ENCODE measurements around the gene OR11G2. TPM values are rescaled to one million over a fixed set of nuclear protein-coding genes. Genes with fewer than 3 reads are reported as not detected.

The OR11G2 gene
- total and polyA plus RNA-seq, 2 donors (not counting 3 experiments of a cell fraction or from before 2014, with no cell fraction given), result not detected

- CTCF ChIA-PET, result no interaction called here
- H3K9me1 ChIP-seq (replicated peaks; ENCODE audit: control insufficient read depth, extremely low read depth, insufficient read depth, low read length), result no peaks in the 10 kb centered on the region
- H2AFZ ChIP-seq (ENCODE audit: low read depth, low read length), result no peak overlapping the region
- intact Hi-C loops (cut with micrococcal nuclease) (no loop called here), dilution Hi-C loops (cut with MboI; ENCODE audit: extremely low pct_ligation_motif_present, low sequenced_read_pairs) (no loop called here)
- H3K27me3 ChIP-seq (ENCODE audit: control insufficient read depth in 2 of 2, insufficient read depth in 2 of 2, low read length in 2 of 2), result no peaks in the 10 kb centered on the region
- POLR2A ChIA-PET, result no interaction called here
- FAIRE-seq (no peak), DNase-seq (ENCODE audit: low read depth, low spot score) (no peak)
- H3K36me3 ChIP-seq (ENCODE audit: control insufficient read depth in 2 of 2, extremely low read depth in 1 of 2, insufficient read depth in 2 of 2, low read length in 2 of 2), result no peaks in the 10 kb centered on the region
- no TSS peak for BruUV-seq (replicated peaks)
- H4K20me1 ChIP-seq (replicated peaks; ENCODE audit: control insufficient read depth, extremely low read depth, insufficient read depth, low read length), result no peaks in the 10 kb centered on the region
- TF ChIP-seq POLR2AphosphoS5 (IDR thresholded peaks at IDR 0.05; ENCODE audit: insufficient read depth, low read depth, low read length) (no peak), JUN (IDR thresholded peaks at IDR 0.05; ENCODE audit: borderline replicate concordance, insufficient read depth, insufficient read length, low read depth) (no peak), FOS (IDR thresholded peaks at IDR 0.05; ENCODE audit: borderline replicate concordance, insufficient read depth, low read length) (no peak), POLR2A (IDR thresholded peaks at IDR 0.05; ENCODE audit: low read depth, low read length) (no peak), EZH2 (IDR thresholded peaks at IDR 0.05; ENCODE audit: borderline replicate concordance, low read depth, low read length, severe bottlenecking) (no peak), CTCF (IDR thresholded peaks at IDR 0.05; ENCODE audit: extremely low read depth in 1 of 2, insufficient read depth in 1 of 2, low read depth in 1 of 2, low read length in 2 of 2) (no peak), GATA2 (IDR thresholded peaks at IDR 0.05; ENCODE audit: insufficient read depth, insufficient read length, low read depth, low read length) (no peak), MYC (IDR thresholded peaks at IDR 0.05; ENCODE audit: low read depth, low read length) (no peak)
- TF ChIP-seq, protein P1, sequence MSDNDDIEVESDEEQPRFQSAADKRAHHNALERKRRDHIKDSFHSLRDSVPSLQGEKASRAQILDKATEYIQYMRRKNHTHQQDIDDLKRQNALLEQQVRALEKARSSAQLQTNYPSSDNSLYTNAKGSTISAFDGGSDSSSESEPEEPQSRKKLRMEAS (IDR thresholded peaks at IDR 0.05; ENCODE audit: insufficient read depth, insufficient read length), result no peak
- no peak overlapping the region for H3K9ac ChIP-seq (replicated peaks; ENCODE audit: extremely low read depth, insufficient read depth, low read length)
- no peaks in the 10 kb centered on the region for H3K4me1 ChIP-seq (ENCODE audit: control insufficient read depth, extremely low read depth, insufficient read depth, low read length)
- H3K9me3 ChIP-seq (replicated peaks; ENCODE audit: control insufficient read depth, insufficient read depth, low read length), result no peaks in the 10 kb centered on the region
- H3K79me2 ChIP-seq (ENCODE audit: control insufficient read depth, insufficient read depth, low read length), result no peaks in the 10 kb centered on the region
- H3K4me3 ChIP-seq (replicated peaks in 1 of 3; ENCODE audit: insufficient read depth in 1 of 3, low read depth in 1 of 3, low read length in 3 of 3), result no peak overlapping the region
- no peak overlapping the region for H3K27ac ChIP-seq (ENCODE audit: insufficient read depth, low read depth, low read length)
- H3K4me2 ChIP-seq (ENCODE audit: insufficient read depth, low read length), result no peak overlapping the region
Measured at GRCh38 chr14:20219033-20219432, 28.3 kb downstream of the OR11G2 start.
